Transverse colon (tissue), 4 donors: ENCODE data around the gene KIAA0753. TPM values are rescaled to one million over a fixed set of nuclear protein-coding genes. Genes with fewer than 3 reads are reported as not detected.

Source experiments
- DNase-seq: peaks from one replicate; pipeline ENCODE4 v3.0.0-alpha.2; 2019
- H3K27ac ChIP-seq, 4 donors: fragments of 200-600 bp; sonication (generic); 2 replicates each; pipeline ENCODE4 v1.5.1; 2016 to 2018; ENCODE audit warnings: inconsistent platforms in 4 of 4
- H3K27me3 ChIP-seq: fragments of 200-600 bp; sonication (generic); 2 replicates; pipeline ENCODE4 v1.5.1; 2017; ENCODE audit warnings: inconsistent platforms
- H3K36me3 ChIP-seq, 4 donors: fragments of 200-600 bp; sonication (generic); 2 replicates each; pipeline ENCODE4 v1.5.1; 2017 to 2019; ENCODE audit warnings: inconsistent platforms in 4 of 4
- H3K4me1 ChIP-seq, 4 donors: fragments of 200-600 bp; sonication (generic); 2 replicates each; pipeline ENCODE4 v1.5.1; 2017 to 2020; ENCODE audit warnings: inconsistent platforms in 4 of 4
- H3K4me3 ChIP-seq, 4 donors: fragments of 200-600 bp; sonication (generic); 1 replicate in 1 of 4; 2 replicates in 3 of 4; pipeline versions ENCODE4 v1.5.1 to v1.6.1; 2017 to 2019; ENCODE audit warnings: inconsistent platforms in 4 of 4
- H3K9me3 ChIP-seq, 2 donors: fragments of 200-600 bp; sonication (generic); 2 replicates each; pipeline ENCODE4 v1.5.1; 2017 to 2019; ENCODE audit warnings: inconsistent platforms in 2 of 2
- EP300 ChIP-seq: sonication (generic); formaldehyde crosslinking; IDR thresholded peaks from one replicate; pipeline ENCODE4 v1.6.1; 2017; ENCODE audit warnings: antibody characterized with exemption, low read depth
- POLR2A ChIP-seq: fragments of 450-650 bp; IDR thresholded peaks from one replicate; pipeline ENCODE4 v1.6.1; 2016; ENCODE audit warnings: antibody characterized with exemption, mild to moderate bottlenecking, moderate library complexity
- POLR2AphosphoS5 ChIP-seq, 3 donors: sonication (generic); formaldehyde crosslinking; IDR thresholded peaks; one replicate each; pipeline ENCODE4 v1.6.1; 2016; ENCODE audit warnings: antibody characterized with exemption in 3 of 3
- WGBS, 2 donors: methylation state at CpG; one replicate each; pipeline ENCODE4 v1.1.5; 2018; ENCODE audit warnings: low coverage in 1 of 2; 5-methylcytosine and 5-hydroxymethylcytosine counted together
- in situ Hi-C, 4 donors: fragments of 200-750 bp; cut with MboI; loops; one replicate each; pipeline versions ENCODE4 v1.15.0 to v1.15.1; 2017; ENCODE audit warnings: low sequenced_read_pairs in 3 of 4, low pct_ligation_motif_present in 1 of 4, low pct_unique_long_range_greater_than_20kb in 1 of 4
- intact Hi-C: fragments of 100-400 bp; cut with DNase I; formaldehyde crosslinking; loops from one replicate; pipeline ENCODE4 v1.15.1; 2023; ENCODE audit warnings: low total_unique reads
- total RNA-seq, 4 donors: library from RNA; depleted of rRNA; stranded (reverse); fragments of >200 nt; gene quantifications; one replicate each; pipeline ENCODE4 v1.1.0, GENCODE V29; 2016
- TF ChIP-seq, protein P1 (sequence below), 5 experiments: fragments of 200-600 bp in 3 of 5; fragments of 450-650 bp in 2 of 5; sonication (generic) in 3 of 5; IDR thresholded peaks; 1 replicate in 2 of 5; 2 replicates in 3 of 5; pipeline ENCODE4 v1.5.1; 2016 to 2017; ENCODE audit warnings: antibody characterized with exemption in 5 of 5, inconsistent platforms in 3 of 5, mild to moderate bottlenecking in 2 of 5, moderate library complexity in 1 of 5

Gene KIAA0753
- total RNA-seq, 4 donors from 2014 or later, result 9.8 to 41.1 (median 16.9) TPM

DNA sequence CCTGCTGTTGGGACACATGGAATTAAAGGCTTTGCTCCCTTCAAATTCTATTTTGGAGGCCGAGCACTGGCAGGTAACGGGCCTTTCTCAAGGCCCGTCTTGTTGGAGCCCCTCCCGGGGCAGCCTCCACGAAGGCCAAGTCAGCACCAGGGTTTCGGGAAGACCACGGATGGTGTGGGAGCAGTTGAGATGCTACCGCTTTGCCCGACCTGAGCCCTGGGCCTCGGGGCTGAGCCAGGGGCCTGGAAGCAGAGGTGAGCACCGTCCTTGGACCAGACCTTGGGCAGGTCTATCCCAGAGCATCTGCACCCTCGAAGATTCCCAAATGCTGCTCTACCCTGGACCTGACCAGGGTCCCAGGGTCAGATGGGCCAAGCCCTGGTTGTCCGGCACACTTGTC, 34.1 kb upstream of the KIAA0753 start:
- Histone ChIP-seq H3K27ac (no peak overlapping the region), H3K27me3 (peaks cover 31% of the 10 kb centered on the region), H3K36me3 (no peaks in the 10 kb centered on the region), H3K4me1 (no peaks in the 10 kb centered on the region), H3K9me3 (no peaks in the 10 kb centered on the region), H3K4me3 (no peak overlapping the region)
- no peak for DNase-seq
- no peak for TF ChIP-seq EP300
- in situ Hi-C loops (loop anchor here in 1 of 4 donors (25.0 kb wide), 1 partner anchor 338 kb away; the partner anchor contains the start of genes BCL6B and RNASEK), intact Hi-C loops (no loop called here)
- 93% methylated on average over 12 of the region's 13 CpGs; no CpG with 5 or more reads in 1 of the 2 donors for WGBS, 2 donors

DNA sequence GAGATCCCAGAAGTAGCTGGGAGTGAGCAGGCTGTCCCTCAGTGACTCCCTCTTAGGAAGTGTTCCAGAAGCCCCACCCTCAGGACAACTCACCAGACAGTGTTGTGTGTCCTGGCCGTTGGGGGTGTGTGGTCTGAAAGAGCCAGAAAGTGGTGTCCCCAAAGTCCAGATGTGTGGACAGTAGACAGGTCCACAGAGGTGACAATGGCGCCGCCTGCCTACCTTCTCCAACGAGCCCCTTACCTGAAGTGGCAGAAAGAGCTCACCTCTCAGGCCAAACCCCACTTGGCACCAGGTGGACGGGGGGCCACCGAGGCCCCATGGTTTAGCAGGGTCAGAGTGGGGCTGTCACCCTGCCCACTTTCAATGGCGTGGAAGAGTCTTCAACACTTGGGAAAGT, 30.9 kb upstream of the KIAA0753 start:
- WGBS, 2 donors, result 88% methylated on average over 7 of the region's 7 CpGs; no CpG with 5 or more reads in 1 of the 2 donors
- no peak for DNase-seq
- H3K36me3 ChIP-seq, result no peaks in the 10 kb centered on the region
- H3K9me3 ChIP-seq, result no peaks in the 10 kb centered on the region
- no peak overlapping the region for H3K27ac ChIP-seq
- in situ Hi-C loops, result loop anchor here in 1 of 4 donors (25.0 kb wide), 1 partner anchor 341 kb away; the partner anchor contains the start of genes BCL6B and RNASEK
- peaks cover 18% of the 10 kb centered on the region for H3K27me3 ChIP-seq
- intact Hi-C loops, result no loop called here
- no peak overlapping the region for H3K4me3 ChIP-seq
- TF ChIP-seq POLR2AphosphoS5 (IDR thresholded peaks at IDR 0.05), result no peak
- no peak for TF ChIP-seq POLR2A
- TF ChIP-seq, protein P1, sequence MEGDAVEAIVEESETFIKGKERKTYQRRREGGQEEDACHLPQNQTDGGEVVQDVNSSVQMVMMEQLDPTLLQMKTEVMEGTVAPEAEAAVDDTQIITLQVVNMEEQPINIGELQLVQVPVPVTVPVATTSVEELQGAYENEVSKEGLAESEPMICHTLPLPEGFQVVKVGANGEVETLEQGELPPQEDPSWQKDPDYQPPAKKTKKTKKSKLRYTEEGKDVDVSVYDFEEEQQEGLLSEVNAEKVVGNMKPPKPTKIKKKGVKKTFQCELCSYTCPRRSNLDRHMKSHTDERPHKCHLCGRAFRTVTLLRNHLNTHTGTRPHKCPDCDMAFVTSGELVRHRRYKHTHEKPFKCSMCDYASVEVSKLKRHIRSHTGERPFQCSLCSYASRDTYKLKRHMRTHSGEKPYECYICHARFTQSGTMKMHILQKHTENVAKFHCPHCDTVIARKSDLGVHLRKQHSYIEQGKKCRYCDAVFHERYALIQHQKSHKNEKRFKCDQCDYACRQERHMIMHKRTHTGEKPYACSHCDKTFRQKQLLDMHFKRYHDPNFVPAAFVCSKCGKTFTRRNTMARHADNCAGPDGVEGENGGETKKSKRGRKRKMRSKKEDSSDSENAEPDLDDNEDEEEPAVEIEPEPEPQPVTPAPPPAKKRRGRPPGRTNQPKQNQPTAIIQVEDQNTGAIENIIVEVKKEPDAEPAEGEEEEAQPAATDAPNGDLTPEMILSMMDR (IDR thresholded peaks at IDR 0.05), result no peak
- TF ChIP-seq EP300, result no peak
- no peaks in the 10 kb centered on the region for H3K4me1 ChIP-seq

DNA sequence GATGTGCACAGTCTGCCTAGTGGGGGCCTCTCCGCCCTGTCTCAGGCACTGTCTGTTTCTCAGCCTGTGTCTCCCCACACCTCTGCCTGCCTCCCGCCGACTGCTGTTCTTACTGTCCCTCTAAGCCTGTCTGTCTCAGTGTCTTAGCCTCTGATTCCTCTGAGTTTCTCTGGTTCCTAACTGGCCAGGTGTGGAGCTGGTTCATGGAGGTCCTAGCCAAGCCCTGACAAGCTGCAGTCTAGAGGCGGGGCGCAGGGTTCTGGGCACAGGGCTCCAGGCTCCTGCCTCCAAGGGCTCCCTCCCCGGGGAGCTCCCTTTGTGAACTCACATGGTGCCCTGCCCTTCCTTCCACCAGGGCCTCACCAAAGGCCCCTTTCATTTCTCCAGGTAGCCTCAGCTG, 30.5 kb upstream of the KIAA0753 start:
- Histone ChIP-seq H3K4me1 (peaks cover 0 to 4% (median 2%) of the 10 kb centered on the region in 4 donors), H3K36me3 (no peaks in the 10 kb centered on the region), H3K9me3 (no peaks in the 10 kb centered on the region), H3K4me3 (no peak overlapping the region), H3K27me3 (peaks cover 18% of the 10 kb centered on the region), H3K27ac (no peak overlapping the region)
- 83% methylated on average over 6 of the region's 6 CpGs; no CpG with 5 or more reads in 1 of the 2 donors for WGBS, 2 donors
- in situ Hi-C loops, result loop anchor here in 1 of 4 donors (25.0 kb wide), 1 partner anchor 341 kb away; the partner anchor contains the start of genes BCL6B and RNASEK
- no peak for TF ChIP-seq POLR2A
- no peak for TF ChIP-seq EP300
- TF ChIP-seq, protein P1 (IDR thresholded peaks at IDR 0.05), result no peak
- TF ChIP-seq POLR2AphosphoS5 (IDR thresholded peaks at IDR 0.05), result no peak
- DNase-seq, result no peak
- intact Hi-C loops, result no loop called here

DNA sequence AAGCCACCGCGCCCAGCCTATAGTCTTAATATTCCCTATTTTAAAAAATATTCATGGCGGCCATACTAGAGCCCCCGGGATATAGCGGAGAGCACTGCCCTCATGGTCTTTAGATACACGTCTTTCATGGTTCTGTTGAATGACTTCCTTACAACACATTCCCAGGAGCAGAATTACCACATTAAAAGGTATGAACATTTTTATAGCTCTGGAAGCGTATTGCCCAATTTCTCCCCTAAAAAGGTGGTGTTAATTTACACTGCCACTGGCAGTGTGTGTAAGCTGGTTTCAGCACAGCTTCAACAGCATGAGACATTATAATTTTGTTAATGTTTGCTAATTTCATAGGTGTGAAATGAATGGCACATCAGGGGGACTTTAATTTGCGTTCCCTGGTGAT, 30.1 kb upstream of the KIAA0753 start:
- peaks cover 0 to 4% (median 2%) of the 10 kb centered on the region in 4 donors for H3K4me1 ChIP-seq
- H3K9me3 ChIP-seq, result no peaks in the 10 kb centered on the region
- no peak overlapping the region for H3K27ac ChIP-seq
- H3K36me3 ChIP-seq, result no peaks in the 10 kb centered on the region
- H3K4me3 ChIP-seq, result no peak overlapping the region
- peaks cover 18% of the 10 kb centered on the region for H3K27me3 ChIP-seq
- TF ChIP-seq EP300, result no peak
- no peak for TF ChIP-seq POLR2AphosphoS5 (IDR thresholded peaks at IDR 0.05)
- TF ChIP-seq, protein P1 (IDR thresholded peaks at IDR 0.05), result no peak
- TF ChIP-seq POLR2A, result no peak
- in situ Hi-C loops (loop anchor here in 1 of 4 donors (25.0 kb wide), 1 partner anchor 342 kb away; the partner anchor contains the start of genes BCL6B and RNASEK), intact Hi-C loops (no loop called here)
- 80 to 88% methylated on average over 2 to 8 of the region's 8 CpGs for WGBS, 2 donors
- no peak for DNase-seq
